ENCODE results near the gene LUZP2.

DNA sequence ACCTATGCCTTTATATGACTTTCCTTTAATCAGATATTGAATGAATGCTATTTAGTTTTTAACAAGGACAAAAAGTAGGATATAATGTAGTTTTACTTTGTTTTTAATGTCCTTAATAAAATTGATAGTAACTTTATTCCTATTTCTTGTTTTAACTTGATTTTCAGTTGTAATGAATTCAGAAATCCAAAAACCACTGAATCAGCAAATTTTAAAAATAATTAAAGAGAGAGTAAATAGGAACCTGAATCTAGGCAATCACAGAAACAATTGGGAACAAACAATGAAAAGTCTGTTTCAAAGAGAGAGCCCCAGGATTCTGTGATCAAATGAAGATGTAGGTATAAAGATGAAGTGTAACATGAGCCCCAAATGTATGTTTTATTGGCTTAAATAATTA lies 556.0 kb downstream of the LUZP2 start:
- TF ChIP-seq, protein P1, sequence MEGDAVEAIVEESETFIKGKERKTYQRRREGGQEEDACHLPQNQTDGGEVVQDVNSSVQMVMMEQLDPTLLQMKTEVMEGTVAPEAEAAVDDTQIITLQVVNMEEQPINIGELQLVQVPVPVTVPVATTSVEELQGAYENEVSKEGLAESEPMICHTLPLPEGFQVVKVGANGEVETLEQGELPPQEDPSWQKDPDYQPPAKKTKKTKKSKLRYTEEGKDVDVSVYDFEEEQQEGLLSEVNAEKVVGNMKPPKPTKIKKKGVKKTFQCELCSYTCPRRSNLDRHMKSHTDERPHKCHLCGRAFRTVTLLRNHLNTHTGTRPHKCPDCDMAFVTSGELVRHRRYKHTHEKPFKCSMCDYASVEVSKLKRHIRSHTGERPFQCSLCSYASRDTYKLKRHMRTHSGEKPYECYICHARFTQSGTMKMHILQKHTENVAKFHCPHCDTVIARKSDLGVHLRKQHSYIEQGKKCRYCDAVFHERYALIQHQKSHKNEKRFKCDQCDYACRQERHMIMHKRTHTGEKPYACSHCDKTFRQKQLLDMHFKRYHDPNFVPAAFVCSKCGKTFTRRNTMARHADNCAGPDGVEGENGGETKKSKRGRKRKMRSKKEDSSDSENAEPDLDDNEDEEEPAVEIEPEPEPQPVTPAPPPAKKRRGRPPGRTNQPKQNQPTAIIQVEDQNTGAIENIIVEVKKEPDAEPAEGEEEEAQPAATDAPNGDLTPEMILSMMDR (IDR thresholded peaks at IDR 0.05) = no peak
- TF ChIP-seq POLR2A (IDR thresholded peaks at IDR 0.05) (no peak), POLR2AphosphoS5 (IDR thresholded peaks at IDR 0.05) (no peak)
